SKM-1 (cell line): ENCODE data around the gene TM4SF1.

Source experiments
- DNase-seq: peaks from one replicate; lab custom pipeline; 2025; ENCODE audit not compliant: unreplicated experiment; lab: John Stamatoyannopoulos, UW

The TM4SF1 gene

GRCh38 chr3:149377408-149378364, at the start of gene TM4SF1:
TSS of gene TM4SF1 (minus strand) at chr3:149377649. CDS start at chr3:149377547, 102 bp downstream.
- DNase-seq: no peak

- no peak for DNase-seq
Measured at GRCh38 chr3:149426325-149426724, 48.9 kb upstream of the TM4SF1 start.

- no peak for DNase-seq
Measured at GRCh38 chr3:149424918-149425317, 47.5 kb upstream of the TM4SF1 start.

- DNase-seq: no peak
Measured at GRCh38 chr3:149421764-149422163, 44.3 kb upstream of the TM4SF1 start.

- no peak for DNase-seq
Measured at GRCh38 chr3:149419816-149420215, 42.4 kb upstream of the TM4SF1 start.

- DNase-seq: no peak
Measured at GRCh38 chr3:149417727-149418126, 40.3 kb upstream of the TM4SF1 start.

GRCh38 chr3:149417174-149417573, 39.7 kb upstream of the TM4SF1 start:
- DNase-seq: no peak

- DNase-seq: no peak
Measured at GRCh38 chr3:149415484-149415883, 38.0 kb upstream of the TM4SF1 start.

GRCh38 chr3:149414557-149415231, 37.2 kb upstream of the TM4SF1 start:
- DNase-seq: no peak

- DNase-seq: no peak
Measured at GRCh38 chr3:149411583-149411982, 34.1 kb upstream of the TM4SF1 start.

- DNase-seq: no peak
Measured at GRCh38 chr3:149409351-149409750, 31.9 kb upstream of the TM4SF1 start.

GRCh38 chr3:149407898-149408297, 30.4 kb upstream of the TM4SF1 start:
- DNase-seq: no peak

GRCh38 chr3:149406244-149406752, 28.8 kb upstream of the TM4SF1 start:
- no peak for DNase-seq

- no peak for DNase-seq
Measured at GRCh38 chr3:149403443-149403842, 26.0 kb upstream of the TM4SF1 start.

GRCh38 chr3:149402481-149402880, 25.0 kb upstream of the TM4SF1 start:
- no peak for DNase-seq

- no peak for DNase-seq
Measured at GRCh38 chr3:149401926-149402310, 24.5 kb upstream of the TM4SF1 start.

- DNase-seq: no peak
Measured at GRCh38 chr3:149401212-149401925, 23.9 kb upstream of the TM4SF1 start.

- no peak for DNase-seq
Measured at GRCh38 chr3:149400645-149401044, 23.2 kb upstream of the TM4SF1 start.

- no peak for DNase-seq
Measured at GRCh38 chr3:149398296-149398695, 20.8 kb upstream of the TM4SF1 start.

GRCh38 chr3:149397528-149397927, 20.1 kb upstream of the TM4SF1 start:
- no peak for DNase-seq

- DNase-seq: no peak
Measured at GRCh38 chr3:149396476-149396875, 19.0 kb upstream of the TM4SF1 start.
